Measurements from ENCODE around the gene LARP4B. TPM values are rescaled to one million over a fixed set of nuclear protein-coding genes. Genes with fewer than 3 reads are reported as not detected.
"Not testable (repeated sequence)": the region's sequence is repeated elsewhere in the genome, so short reads cannot be mapped to it uniquely, and the experiment has no call there.

The LARP4B gene
- total and polyA plus RNA-seq, 8 donors, result 11.8 to 269 (median 54.3) TPM

DNA sequence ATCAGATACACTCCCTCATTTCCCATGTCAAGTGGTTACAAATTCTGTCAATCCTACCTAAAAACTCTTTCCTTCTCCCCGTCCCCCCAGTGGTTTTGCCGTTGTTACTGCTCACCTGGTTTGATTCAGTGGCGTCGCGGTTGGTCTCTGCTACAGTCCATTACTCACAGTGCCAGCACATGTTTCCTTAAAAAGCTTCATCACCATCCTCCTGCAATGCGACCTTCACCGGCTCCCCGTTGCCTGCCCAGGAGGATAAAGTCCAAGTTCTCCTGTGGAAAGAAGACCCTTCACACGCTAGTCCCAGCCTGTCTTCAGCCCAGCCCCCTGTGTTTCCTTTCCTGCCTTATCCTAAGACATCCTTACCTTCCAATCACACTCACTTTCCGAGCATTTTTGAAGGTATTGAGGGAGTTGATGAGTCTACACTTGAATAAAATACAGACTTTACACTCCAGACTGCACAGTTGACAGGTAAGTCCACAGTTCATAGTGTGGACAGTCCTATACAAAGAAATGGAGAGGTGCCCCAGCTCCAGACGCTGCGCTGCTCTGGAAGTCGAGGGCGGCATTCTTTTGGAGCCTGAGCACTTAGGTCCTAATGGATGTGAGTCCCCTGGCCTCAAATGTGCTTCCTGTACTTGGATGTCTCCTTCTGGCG is 3.4 kb upstream of the LARP4B start:
- Histone ChIP-seq H3K27me3 (no peaks in the 10 kb centered on the region), H3K4me3 (no peak overlapping the region), H3K9me3 (no peaks in the 10 kb centered on the region), H3K4me1 (peaks cover 7 to 18% (median 16%) of the 10 kb centered on the region in 4 donors), H3K36me3 (no peaks in the 10 kb centered on the region), H3K27ac (no peak overlapping the region)
- intact Hi-C loops (cut with DNase I; ENCODE audit: low total_unique reads), result no loop called here
- WGBS, 5 donors, result 78 to 87% (median 80%) methylated on average over 15 of the region's 15 CpGs
- TF ChIP-seq CTCF (IDR thresholded peaks at IDR 0.05), result no peak
- no peak for DNase-seq

GRCh38 chr10:934165-934564 is 2.7 kb upstream of the LARP4B start:
- intact Hi-C loops (cut with DNase I; ENCODE audit: low total_unique reads); DNase-seq; H3K4me3 ChIP-seq; H3K27me3 ChIP-seq; H3K27ac ChIP-seq; H3K36me3 ChIP-seq; H3K9me3 ChIP-seq: not testable (repeated sequence)
- H3K4me1 ChIP-seq, result peaks cover 14 to 25% (median 22%) of the 10 kb centered on the region in 4 donors
- WGBS, 5 donors, result 82 to 91% (median 90%) methylated on average over 6 of the region's 6 CpGs

DNA sequence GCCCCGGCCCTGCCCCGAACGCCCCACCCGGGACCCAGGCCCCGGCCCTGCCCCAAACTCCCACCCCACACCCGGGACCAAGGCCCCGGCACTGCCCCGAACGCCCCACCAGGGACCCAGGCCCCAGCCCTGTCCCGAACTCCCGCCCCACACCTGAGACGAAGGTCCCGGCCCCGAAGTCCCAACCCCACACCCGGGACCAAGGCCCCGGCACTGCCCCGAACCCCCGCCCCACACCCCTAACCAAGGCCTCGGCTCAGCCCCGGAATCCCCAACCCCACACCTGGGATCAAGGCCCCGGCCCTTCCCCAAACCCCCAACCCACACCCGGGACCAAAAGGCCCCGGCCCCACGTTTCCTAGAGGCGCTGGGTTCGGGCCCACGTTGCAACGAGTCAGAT is 1.1 kb upstream of the LARP4B start:
- Histone ChIP-seq H3K27me3 (no peaks in the 10 kb centered on the region), H3K36me3 (no peaks in the 10 kb centered on the region), H3K4me3 (peak overlapping the region; percentile 45 to 91 (median 72)), H3K4me1 (peaks cover 20 to 41% (median 37%) of the 10 kb centered on the region in 4 donors), H3K27ac (peak overlapping the region in 4 of 5 donors; percentile 97 to 99 (median 98)), H3K9me3 (no peaks in the 10 kb centered on the region)
- intact Hi-C loops (cut with DNase I; ENCODE audit: low total_unique reads), result no loop called here
- WGBS, 5 donors, result 80 to 89% (median 86%) methylated on average over 21 to 28 of the region's 28 CpGs
- TF ChIP-seq POLR2A (IDR thresholded peaks at IDR 0.05) (no peak), EP300 (IDR thresholded peaks at IDR 0.05) (no peak), POLR2AphosphoS5 (IDR thresholded peaks at IDR 0.05) (no peak), CTCF (IDR thresholded peaks at IDR 0.05) (no peak)
- peak in 1 of 2 donors; percentile 23 for DNase-seq

DNA sequence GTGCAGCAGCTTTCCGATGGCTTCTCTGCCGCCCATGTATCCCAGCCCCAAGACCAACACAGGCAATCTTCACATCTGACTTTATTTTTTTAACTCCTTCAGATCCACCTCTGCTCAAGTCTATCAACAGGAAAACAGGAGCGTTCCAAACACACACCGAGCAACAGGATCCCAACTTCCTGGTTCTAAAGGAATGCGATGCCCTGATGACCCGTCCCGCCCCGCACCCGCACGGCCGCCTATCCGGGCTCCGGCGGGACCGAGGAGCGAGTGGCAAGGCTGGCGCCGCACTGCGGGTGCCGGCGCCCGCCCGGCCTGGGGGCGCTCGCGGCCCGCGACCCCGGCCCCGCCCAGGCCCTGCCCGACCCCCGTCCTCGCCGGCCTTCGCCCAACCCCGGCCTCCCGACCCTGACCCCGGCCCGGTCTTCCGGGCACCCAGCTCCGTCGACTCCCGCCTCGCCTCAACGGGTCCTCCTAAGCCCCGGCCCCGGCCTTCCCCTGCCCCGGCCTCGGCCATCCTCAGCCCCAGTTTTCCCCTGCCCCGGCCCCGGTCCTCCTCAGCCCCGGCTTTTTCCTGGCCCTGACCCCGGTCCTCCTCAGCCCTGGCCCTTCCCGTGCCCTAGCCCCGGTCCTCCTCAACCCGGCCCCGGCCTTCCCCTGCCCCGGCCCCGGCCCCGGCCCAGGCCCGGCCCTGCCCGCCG is 730 bp downstream of the LARP4B start:
- DNase-seq, result peak; percentile 74 to 86
- Histone ChIP-seq H3K36me3 (peaks cover 0 to 9% (median 2%) of the 10 kb centered on the region in 4 donors), H3K9me3 (no peaks in the 10 kb centered on the region), H3K4me1 (peaks cover 30 to 59% (median 54%) of the 10 kb centered on the region in 4 donors), H3K27ac (peak overlapping the region; percentile 95 to 100 (median 98)), H3K27me3 (no peaks in the 10 kb centered on the region), H3K4me3 (peak overlapping the region; percentile 76 to 92 (median 88))
- intact Hi-C loops (cut with DNase I; ENCODE audit: low total_unique reads), result no loop called here
- peak in 2 of 3 donors; percentile 35 to 63 for TF ChIP-seq POLR2AphosphoS5 (IDR thresholded peaks at IDR 0.05)
- TF ChIP-seq POLR2A (IDR thresholded peaks at IDR 0.05), result no peak
- WGBS, 5 donors, result 1 to 2% (median 1%) methylated on average over 40 to 63 of the region's 63 CpGs

DNA sequence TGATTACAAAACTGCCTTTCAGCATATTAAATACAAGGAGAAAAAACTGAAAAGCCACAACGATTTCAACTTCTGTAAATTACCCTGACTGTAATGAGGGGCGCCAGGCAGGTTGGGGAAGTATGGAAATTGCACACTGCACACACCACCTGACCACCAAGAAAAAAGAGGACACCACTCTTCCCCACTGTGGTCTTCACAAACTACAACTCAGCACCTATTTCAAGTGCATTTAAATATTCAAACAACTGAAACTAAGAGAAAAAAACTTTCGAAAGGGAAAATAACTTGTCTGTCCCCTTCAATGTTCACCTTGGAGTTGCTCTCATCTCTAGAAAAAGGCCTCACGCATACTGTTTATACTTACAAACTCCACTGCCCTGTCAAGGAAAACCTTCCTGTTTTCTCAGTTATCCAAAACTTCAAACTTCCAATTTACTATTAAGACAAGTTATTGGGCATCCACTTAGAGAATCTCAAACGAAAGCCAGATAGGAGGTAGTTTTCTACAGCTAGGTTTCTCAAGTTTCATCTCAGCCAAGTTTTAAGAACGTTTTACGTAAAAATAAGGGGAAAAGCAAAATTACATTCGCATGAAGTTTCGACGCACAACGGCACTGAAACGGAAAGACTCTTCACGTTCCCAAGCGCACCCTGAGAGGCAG is 1.4 kb downstream of the LARP4B start:
- peaks cover 30 to 66% (median 58%) of the 10 kb centered on the region in 4 donors for H3K4me1 ChIP-seq
- H3K4me3 ChIP-seq, result peak overlapping the region; percentile 76 to 92 (median 88)
- 1 to 4% (median 3%) methylated on average over 14 of the region's 14 CpGs for WGBS, 5 donors
- no peaks in the 10 kb centered on the region for H3K9me3 ChIP-seq
- peaks cover 0 to 9% (median 4%) of the 10 kb centered on the region in 4 donors for H3K36me3 ChIP-seq
- no peaks in the 10 kb centered on the region for H3K27me3 ChIP-seq
- peak in 1 of 2 donors; percentile 39 for DNase-seq
- intact Hi-C loops (cut with DNase I; ENCODE audit: low total_unique reads), result loop anchor here (10.0 kb wide), 1 partner anchor 65 kb away; no protein-coding TSS in a partner anchor
- H3K27ac ChIP-seq, result peak overlapping the region; percentile 95 to 100 (median 98)
- no peak for TF ChIP-seq POLR2A (IDR thresholded peaks at IDR 0.05)
- no peak for TF ChIP-seq CTCF (IDR thresholded peaks at IDR 0.05)

Data from stomach (tissue), 9 donors.